OCI-LY1 (cell line): ENCODE measurements around the gene PTHLH.

Experiments used
- EZH2 ChIP-seq: fragments of 200-600 bp; sonication (generic), shearing (Covaris generic); IDR thresholded peaks from 2 replicates; pipeline ENCODE4 v1.8.0; 2017; ENCODE audit warnings: borderline replicate concordance, mixed run types, mild to moderate bottlenecking, antibody characterized with exemption, low read length, moderate library complexity, mixed read lengths
- TF ChIP-seq, protein P1 (sequence below): fragments of 200-600 bp; sonication (generic), shearing (Covaris generic); IDR thresholded peaks from 2 replicates; pipeline ENCODE4 v1.5.1; 2017; ENCODE audit warnings: mild to moderate bottlenecking, antibody characterized with exemption, low read length, moderate library complexity, mixed read lengths

DNA sequence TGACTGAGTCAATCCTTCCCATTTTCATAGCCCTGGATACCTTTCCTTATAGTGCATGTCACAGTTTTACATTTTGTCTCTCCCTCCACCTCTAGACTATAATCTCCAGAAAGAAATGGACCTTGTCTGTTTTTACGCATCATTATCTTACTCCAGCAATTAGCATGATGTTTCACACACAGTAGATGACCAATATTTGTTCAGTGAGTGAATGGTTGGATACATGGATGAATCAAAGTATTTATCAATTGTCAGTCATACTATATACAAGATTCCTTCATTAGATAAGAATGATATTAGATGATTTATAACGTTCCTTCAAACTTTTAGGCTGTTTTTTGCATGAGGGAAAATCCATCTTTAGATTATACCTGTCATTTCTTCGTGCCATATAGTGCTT, 61.1 kb downstream of the PTHLH start:
- TF ChIP-seq, protein P1, sequence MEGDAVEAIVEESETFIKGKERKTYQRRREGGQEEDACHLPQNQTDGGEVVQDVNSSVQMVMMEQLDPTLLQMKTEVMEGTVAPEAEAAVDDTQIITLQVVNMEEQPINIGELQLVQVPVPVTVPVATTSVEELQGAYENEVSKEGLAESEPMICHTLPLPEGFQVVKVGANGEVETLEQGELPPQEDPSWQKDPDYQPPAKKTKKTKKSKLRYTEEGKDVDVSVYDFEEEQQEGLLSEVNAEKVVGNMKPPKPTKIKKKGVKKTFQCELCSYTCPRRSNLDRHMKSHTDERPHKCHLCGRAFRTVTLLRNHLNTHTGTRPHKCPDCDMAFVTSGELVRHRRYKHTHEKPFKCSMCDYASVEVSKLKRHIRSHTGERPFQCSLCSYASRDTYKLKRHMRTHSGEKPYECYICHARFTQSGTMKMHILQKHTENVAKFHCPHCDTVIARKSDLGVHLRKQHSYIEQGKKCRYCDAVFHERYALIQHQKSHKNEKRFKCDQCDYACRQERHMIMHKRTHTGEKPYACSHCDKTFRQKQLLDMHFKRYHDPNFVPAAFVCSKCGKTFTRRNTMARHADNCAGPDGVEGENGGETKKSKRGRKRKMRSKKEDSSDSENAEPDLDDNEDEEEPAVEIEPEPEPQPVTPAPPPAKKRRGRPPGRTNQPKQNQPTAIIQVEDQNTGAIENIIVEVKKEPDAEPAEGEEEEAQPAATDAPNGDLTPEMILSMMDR = no peak
- no peak for TF ChIP-seq EZH2
